ENCODE data around the gene C1QTNF6.

DNA sequence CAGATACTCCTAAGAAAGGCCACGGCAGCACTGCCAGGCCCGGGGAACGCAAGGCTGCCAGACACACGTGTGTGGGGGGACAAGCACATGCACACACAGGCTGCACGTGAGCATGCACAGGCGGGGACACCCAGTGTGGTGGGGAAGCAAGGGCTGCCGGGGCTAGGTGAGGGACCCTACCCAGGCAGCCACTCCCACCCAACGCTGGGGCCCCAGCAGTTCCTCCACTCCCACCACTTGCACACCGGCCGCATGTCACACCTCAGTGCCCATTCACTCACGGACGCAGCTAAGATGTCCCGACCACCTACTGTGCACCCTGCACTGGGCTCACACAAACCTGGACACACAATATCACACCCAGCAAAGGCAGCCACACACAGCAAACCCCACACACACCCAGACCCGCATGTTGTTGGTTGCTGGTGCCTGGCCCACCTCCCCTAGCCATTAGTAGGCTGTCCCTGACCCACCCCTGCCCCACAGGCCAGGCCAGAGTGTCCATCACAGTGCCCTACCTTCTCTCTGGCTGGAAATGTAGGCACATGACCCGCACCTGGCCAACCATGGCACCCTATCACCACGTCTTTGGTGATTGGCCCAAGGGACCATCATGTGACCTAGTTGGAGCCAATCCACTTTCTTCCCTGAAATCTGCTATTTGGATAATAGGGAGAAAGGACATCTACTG, 15.5 kb upstream of the C1QTNF6 start:
- TF ChIP-seq YY1 (IDR thresholded peaks at IDR 0.05; ENCODE audit: insufficient read depth, insufficient read length) (no peak), SUZ12 (IDR thresholded peaks at IDR 0.05; ENCODE audit: extremely low read depth, insufficient read depth, insufficient read length) (no peak), ZNF274 (IDR thresholded peaks at IDR 0.05; ENCODE audit: low read depth, low read length) (no peak)
